ENCODE results near the gene MC1R. TPM values are rescaled to one million over a fixed set of nuclear protein-coding genes. Genes with fewer than 3 reads are reported as not detected.

The MC1R gene
- total RNA-seq, 6 experiments from 2014 or later = 0.31 to 1.6 (median 0.77) TPM

GRCh38 chr16:89944773-89945172 lies 26.1 kb downstream of the MC1R start:
- Histone ChIP-seq H3K4me1 (peaks cover 0 to 12% (median 4%) of the 10 kb centered on the region in 4 donors), H3K27ac (no peak overlapping the region), H3K36me3 (no peaks in the 10 kb centered on the region), H3K27me3 (no peaks in the 10 kb centered on the region), H3K9me3 (no peaks in the 10 kb centered on the region), H3K4me3 (no peak overlapping the region)
- TF ChIP-seq POLR2A (IDR thresholded peaks at IDR 0.05) (no peak), CTCF (IDR thresholded peaks at IDR 0.05) (no peak)
- DNase-seq (no peak), ATAC-seq (no peak)
- intact Hi-C loops (cut with DNase I) = no loop called here
- 61% methylated on average over 5 of the region's 5 CpGs for WGBS (ENCODE audit: insufficient coverage, low coverage, low lambda C conversion rate, missing lambda C conversion rate)

- Histone ChIP-seq H3K4me1 (peaks cover 0 to 13% (median 4%) of the 10 kb centered on the region in 4 donors), H3K36me3 (no peaks in the 10 kb centered on the region), H3K4me3 (no peak overlapping the region), H3K27ac (no peak overlapping the region), H3K9me3 (no peaks in the 10 kb centered on the region), H3K27me3 (no peaks in the 10 kb centered on the region)
- TF ChIP-seq CTCF (IDR thresholded peaks at IDR 0.05) = no peak
- no peak for TF ChIP-seq POLR2A (IDR thresholded peaks at IDR 0.05)
- DNase-seq (no peak), ATAC-seq (no peak)
- intact Hi-C loops (cut with DNase I) = no loop called here
- WGBS (ENCODE audit: insufficient coverage, low coverage, low lambda C conversion rate, missing lambda C conversion rate) = 68% methylated on average over 7 of the region's 7 CpGs
Measured at GRCh38 chr16:89945654-89946053, 27.0 kb downstream of the MC1R start.

- Histone ChIP-seq H3K4me1 (peaks cover 0 to 13% (median 4%) of the 10 kb centered on the region in 4 donors), H3K4me3 (no peak overlapping the region), H3K36me3 (no peaks in the 10 kb centered on the region), H3K9me3 (no peaks in the 10 kb centered on the region), H3K27me3 (no peaks in the 10 kb centered on the region), H3K27ac (no peak overlapping the region)
- 84% methylated on average over 3 of the region's 5 CpGs for WGBS (ENCODE audit: insufficient coverage, low coverage, low lambda C conversion rate, missing lambda C conversion rate)
- intact Hi-C loops (cut with DNase I) = no loop called here
- TF ChIP-seq CTCF (IDR thresholded peaks at IDR 0.05) = no peak
- TF ChIP-seq POLR2A (IDR thresholded peaks at IDR 0.05) = no peak
- DNase-seq = no peak
- no peak for ATAC-seq
Measured at GRCh38 chr16:89946515-89946914, 27.9 kb downstream of the MC1R start.

GRCh38 chr16:89949121-89949742 lies 30.6 kb downstream of the MC1R start:
- DNase-seq (no peak), ATAC-seq (peak in 1 of 4 donors; percentile 3)
- WGBS (ENCODE audit: insufficient coverage, low coverage, low lambda C conversion rate, missing lambda C conversion rate) = no CpG with 5 or more reads among the region's 55 CpGs
- Histone ChIP-seq H3K9me3 (no peaks in the 10 kb centered on the region), H3K4me3 (peak overlapping the region; percentile 46 to 66 (median 50)), H3K36me3 (no peaks in the 10 kb centered on the region), H3K4me1 (peaks cover 0 to 13% (median 4%) of the 10 kb centered on the region in 4 donors), H3K27ac (peak overlapping the region in 1 of 3 donors; percentile 18), H3K27me3 (no peaks in the 10 kb centered on the region)
- TF ChIP-seq CTCF (IDR thresholded peaks at IDR 0.05) (no peak), POLR2A (IDR thresholded peaks at IDR 0.05) (no peak)
- intact Hi-C loops (cut with DNase I) = no loop called here

Data from right lobe of liver (tissue), 6 donors.